ENCODE data around the gene TIGD3. TPM values are rescaled to one million over a fixed set of nuclear protein-coding genes. Genes with fewer than 3 reads are reported as not detected.

Gene TIGD3, protein sequence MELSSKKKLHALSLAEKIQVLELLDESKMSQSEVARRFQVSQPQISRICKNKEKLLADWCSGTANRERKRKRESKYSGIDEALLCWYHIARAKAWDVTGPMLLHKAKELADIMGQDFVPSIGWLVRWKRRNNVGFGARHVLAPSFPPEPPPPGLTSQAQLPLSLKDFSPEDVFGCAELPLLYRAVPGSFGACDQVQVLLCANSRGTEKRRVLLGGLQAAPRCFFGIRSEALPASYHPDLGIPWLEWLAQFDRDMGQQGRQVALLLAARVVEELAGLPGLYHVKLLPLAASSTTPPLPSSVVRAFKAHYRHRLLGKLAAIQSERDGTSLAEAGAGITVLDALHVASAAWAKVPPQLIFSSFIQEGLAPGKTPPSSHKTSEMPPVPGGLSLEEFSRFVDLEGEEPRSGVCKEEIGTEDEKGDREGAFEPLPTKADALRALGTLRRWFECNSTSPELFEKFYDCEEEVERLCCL
- total RNA-seq, result 0.49 TPM in 1 of 2 replicates, not detected in the other

DNA sequence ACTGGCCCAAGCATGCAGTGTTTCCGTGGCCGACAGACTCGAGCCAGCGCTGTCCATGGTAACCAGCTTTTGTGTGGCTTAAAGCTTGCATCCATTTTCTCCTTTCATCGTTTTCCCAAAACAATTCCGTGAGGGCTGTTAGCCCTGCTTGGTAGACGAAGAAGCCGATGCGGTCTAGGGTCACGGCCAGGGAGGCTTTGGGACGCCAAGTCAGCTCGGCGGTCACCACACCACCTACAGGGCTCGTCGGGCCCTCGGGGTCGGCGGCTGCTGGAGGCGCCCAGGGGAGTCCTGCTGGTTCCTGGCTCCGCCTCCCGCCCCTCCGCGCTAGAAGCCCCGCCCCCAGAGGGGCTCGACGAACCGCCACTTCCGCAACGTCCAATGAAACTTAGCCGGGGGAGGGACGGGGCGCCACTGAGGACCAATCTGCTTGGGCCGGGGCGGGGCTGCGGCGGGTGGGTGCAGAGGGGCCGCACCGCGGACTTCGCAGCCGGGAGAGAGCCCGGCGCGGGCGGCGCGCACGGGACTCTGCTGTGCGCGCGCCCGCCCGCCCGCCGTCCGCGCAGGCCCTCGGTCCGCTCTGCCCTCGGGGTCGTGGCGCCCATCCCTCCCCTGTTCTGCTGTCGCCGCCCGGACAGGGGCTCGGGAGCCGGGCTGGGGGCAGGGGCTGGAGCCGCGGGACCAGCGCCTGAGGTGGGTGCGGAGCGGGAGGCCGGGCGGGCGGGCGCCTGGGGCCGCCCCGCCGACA is at the start of gene TIGD3:
Gene TIGD3, plus strand, starts transcription at position 487 of the 748 bp plus-strand sequence. CDS start 1,058 bp downstream, outside the sequence.

DNA sequence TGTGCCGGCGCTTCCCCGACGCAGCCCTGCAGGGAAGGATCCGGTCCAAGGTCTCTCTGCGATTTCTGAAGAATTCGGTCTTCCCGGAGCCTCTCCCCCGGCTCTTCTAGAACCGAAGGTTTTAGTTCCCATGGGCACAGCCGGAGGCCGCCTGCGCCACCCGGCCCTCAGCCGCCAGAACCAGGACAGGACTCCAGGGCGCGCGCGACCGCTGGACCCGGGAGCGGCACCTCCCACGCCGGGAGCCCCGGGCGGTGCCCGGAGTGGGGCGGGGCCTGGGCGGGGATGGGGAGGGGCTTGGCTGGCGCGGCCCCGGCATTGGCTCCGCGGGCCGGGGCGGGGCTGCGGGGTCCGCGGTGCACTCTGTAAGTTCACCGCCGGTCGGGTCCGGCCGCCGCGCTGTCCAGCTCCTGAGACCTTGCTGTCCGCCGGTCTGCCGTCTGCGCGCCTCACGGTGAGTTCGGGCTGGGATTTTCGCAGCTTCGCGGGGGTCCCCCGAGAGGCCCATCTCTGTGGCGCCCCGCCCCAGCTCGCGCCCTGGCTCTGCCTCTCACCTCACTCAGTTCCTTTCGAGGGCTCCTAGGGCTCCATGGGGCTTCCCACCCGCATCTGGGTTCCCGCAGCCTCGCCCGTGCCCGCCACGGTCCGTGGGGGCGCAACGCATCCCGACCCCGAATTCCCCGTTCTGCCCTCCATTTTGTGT is 39.9 kb upstream of the TIGD3 start, which contains the start of gene CDC42EP2:
Gene CDC42EP2, plus strand, starts transcription at position 366 of the 703 bp plus-strand sequence. CDS start 6,033 bp downstream, outside the sequence.

DNA sequence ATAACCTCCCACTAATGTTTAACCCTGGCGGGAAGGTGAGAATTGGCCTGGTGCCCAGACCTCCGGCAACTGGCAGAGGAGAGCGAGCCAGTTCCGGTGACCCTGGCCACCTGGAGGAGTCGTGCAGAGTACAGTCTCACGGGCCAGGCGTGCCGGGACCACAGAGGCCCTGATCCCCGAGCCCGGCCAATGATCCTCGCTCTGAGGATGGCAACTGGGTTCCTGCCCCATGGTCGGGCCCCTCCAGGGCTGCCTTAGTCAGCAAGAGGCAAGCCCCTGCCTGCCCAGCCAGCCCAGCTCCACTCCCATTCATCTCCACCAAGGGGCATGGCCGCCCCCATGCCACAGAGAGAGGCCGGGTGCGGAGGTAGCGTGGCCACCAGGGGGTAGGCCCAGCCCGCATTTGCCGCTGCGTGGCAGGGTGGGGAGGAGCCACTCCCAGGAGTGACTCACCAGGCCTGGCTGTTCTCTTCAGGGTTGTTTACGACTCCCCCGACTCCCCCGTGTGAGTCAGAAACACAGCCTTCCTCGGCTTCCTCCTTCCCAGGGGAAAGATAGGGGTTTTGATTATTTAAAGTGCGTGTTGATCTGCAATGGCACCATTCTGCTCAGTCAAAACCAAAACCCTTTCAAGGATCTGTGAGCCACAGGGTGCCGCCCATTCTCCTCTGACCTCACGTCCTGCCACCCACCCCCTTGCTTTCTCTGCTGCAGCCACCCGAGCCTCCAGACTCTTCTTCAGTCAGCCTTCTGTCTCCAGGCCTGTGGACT is 27.7 kb downstream of the TIGD3 start, which contains the start of gene SLC25A45:
Gene SLC25A45, minus strand, starts transcription at position 614 of the 771 bp plus-strand sequence. CDS start 695 bp downstream, outside the sequence.

DNA sequence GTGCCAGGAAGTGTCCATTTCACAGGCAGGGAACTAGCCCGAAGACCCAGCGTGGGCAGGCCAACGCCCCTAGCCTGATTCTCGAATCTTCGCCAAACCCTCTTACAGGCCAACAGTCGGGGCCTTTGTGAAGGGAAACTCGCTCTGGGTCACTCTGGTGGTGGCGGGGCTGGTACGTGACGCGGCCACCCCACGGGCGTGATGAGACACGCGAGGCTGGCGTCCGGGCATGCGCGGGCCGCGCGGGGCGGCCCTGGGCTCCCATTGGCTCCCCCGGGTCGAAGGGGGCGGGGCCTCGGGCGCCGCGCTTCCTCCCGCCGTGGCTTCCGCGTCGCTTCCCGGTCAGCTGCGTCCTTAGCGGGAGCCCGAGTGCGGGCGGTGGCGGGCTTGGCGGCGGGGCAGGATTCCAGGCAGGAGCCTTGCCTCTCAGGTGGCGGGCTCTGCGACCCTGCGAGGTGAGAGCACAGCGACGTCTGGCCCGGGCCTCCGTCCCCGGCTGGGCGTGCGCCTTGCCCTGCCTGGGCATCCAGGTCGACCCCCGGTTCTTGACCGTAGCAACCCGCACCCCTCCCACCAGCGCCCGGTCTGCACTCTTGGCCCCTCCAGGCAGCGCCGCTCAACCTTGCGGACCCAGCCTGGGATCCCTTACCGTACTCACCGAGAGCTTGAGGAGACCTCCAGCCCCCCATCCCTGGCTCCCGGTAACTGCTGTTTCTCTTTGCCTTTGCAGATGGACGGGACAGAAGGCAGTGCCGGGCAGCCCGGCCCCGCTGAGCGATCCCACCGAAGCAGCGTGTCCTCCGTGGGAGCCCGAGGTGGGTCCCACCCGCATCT is 32.0 kb downstream of the TIGD3 start, which contains the start of gene FRMD8:
Gene FRMD8, plus strand, starts transcription at position 331 of the 834 bp plus-strand sequence. Its CDS starts 400 bp downstream, at position 731.

Other genes with a start within 250 kb of the TIGD3 start
- 10.2 and 29.6 TPM in 2 replicates for gene TM7SF2, start 242.9 kb upstream of the TIGD3 start, total RNA-seq
- 10.1 and 13.8 TPM in 2 replicates for gene ZNHIT2, start 237.1 kb upstream of the TIGD3 start, total RNA-seq
- gene FAU, start 232.6 kb upstream of the TIGD3 start, total RNA-seq, result 367 and 443 TPM in 2 replicates
- gene MRPL49, start 232.4 kb upstream of the TIGD3 start, total RNA-seq, result 35.7 and 41.5 TPM in 2 replicates
- gene SYVN1, start 220.2 kb upstream of the TIGD3 start, total RNA-seq, result 37.7 and 49.2 TPM in 2 replicates
- not detected in 2 replicates for gene SPDYC, start 184.5 kb upstream of the TIGD3 start, total RNA-seq
- gene CAPN1, start 172.8 kb upstream of the TIGD3 start, total RNA-seq, result 134 and 170 TPM in 2 replicates
- gene POLA2, start 92.8 kb upstream of the TIGD3 start, total RNA-seq, result 2.7 and 5.3 TPM in 2 replicates
- 53.5 and 69.1 TPM in 2 replicates for gene CDC42EP2, start 39.9 kb upstream of the TIGD3 start, total RNA-seq
- 34.7 and 38.4 TPM in 2 replicates for gene DPF2, start 20.9 kb upstream of the TIGD3 start, total RNA-seq
- gene SLC25A45, start 27.9 kb downstream of the TIGD3 start, total RNA-seq, result 2.0 and 8.1 TPM in 2 replicates
- 43.7 and 43.9 TPM in 2 replicates for gene FRMD8, start 31.9 kb downstream of the TIGD3 start, total RNA-seq
- 39.0 and 52.0 TPM in 2 replicates for gene NEAT1, start 68.0 kb downstream of the TIGD3 start, total RNA-seq
- gene MALAT1, start 144.3 kb downstream of the TIGD3 start, total RNA-seq, result 1,858 and 1,913 TPM in 2 replicates
- 103 and 141 TPM in 2 replicates for gene SCYL1, start 170.3 kb downstream of the TIGD3 start, total RNA-seq
- gene LTBP3, start 203.6 kb downstream of the TIGD3 start, total RNA-seq, result 70.6 and 101 TPM in 2 replicates
- 20.9 and 53.0 TPM in 2 replicates for gene ZNRD2, start 215.7 kb downstream of the TIGD3 start, total RNA-seq
- 19.0 and 23.7 TPM in 2 replicates for gene FAM89B, start 217.8 kb downstream of the TIGD3 start, total RNA-seq
- gene EHBP1L1, start 221.3 kb downstream of the TIGD3 start, total RNA-seq, result 38.6 and 80.3 TPM in 2 replicates
- gene KCNK7, start 241.0 kb downstream of the TIGD3 start, total RNA-seq, result not detected in 2 replicates

Data from cardiac atrium fibroblast (primary cell).